ENCODE results near the gene LCNL1.

DNA sequence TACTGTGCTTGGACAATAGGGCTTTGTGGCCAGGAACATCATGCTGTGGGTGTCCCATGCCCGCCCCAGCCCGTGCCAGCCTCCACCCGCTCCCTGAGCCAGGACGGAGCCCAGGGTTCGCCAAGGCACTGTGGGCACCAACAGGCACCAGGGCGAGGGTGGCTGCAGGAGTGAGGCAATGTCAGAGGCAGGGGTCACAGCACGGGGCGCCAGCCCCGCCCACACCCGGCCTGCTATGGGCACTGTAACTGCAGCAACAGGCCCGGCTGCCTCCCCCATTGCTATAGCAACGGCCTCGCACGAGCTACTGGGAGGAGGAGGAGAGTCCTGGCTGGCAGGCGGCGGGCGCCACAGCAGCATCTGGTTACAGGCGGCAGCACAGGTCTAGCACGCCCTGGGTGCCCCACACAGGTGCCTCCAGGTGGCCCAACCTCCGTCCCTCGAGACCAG is 42.7 kb downstream of the LCNL1 start:
- TF ChIP-seq, protein P1, sequence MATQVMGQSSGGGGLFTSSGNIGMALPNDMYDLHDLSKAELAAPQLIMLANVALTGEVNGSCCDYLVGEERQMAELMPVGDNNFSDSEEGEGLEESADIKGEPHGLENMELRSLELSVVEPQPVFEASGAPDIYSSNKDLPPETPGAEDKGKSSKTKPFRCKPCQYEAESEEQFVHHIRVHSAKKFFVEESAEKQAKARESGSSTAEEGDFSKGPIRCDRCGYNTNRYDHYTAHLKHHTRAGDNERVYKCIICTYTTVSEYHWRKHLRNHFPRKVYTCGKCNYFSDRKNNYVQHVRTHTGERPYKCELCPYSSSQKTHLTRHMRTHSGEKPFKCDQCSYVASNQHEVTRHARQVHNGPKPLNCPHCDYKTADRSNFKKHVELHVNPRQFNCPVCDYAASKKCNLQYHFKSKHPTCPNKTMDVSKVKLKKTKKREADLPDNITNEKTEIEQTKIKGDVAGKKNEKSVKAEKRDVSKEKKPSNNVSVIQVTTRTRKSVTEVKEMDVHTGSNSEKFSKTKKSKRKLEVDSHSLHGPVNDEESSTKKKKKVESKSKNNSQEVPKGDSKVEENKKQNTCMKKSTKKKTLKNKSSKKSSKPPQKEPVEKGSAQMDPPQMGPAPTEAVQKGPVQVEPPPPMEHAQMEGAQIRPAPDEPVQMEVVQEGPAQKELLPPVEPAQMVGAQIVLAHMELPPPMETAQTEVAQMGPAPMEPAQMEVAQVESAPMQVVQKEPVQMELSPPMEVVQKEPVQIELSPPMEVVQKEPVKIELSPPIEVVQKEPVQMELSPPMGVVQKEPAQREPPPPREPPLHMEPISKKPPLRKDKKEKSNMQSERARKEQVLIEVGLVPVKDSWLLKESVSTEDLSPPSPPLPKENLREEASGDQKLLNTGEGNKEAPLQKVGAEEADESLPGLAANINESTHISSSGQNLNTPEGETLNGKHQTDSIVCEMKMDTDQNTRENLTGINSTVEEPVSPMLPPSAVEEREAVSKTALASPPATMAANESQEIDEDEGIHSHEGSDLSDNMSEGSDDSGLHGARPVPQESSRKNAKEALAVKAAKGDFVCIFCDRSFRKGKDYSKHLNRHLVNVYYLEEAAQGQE (IDR thresholded peaks at IDR 0.05; ENCODE audit: low read depth, low read length) = no peak
- TF ChIP-seq, protein P2, sequence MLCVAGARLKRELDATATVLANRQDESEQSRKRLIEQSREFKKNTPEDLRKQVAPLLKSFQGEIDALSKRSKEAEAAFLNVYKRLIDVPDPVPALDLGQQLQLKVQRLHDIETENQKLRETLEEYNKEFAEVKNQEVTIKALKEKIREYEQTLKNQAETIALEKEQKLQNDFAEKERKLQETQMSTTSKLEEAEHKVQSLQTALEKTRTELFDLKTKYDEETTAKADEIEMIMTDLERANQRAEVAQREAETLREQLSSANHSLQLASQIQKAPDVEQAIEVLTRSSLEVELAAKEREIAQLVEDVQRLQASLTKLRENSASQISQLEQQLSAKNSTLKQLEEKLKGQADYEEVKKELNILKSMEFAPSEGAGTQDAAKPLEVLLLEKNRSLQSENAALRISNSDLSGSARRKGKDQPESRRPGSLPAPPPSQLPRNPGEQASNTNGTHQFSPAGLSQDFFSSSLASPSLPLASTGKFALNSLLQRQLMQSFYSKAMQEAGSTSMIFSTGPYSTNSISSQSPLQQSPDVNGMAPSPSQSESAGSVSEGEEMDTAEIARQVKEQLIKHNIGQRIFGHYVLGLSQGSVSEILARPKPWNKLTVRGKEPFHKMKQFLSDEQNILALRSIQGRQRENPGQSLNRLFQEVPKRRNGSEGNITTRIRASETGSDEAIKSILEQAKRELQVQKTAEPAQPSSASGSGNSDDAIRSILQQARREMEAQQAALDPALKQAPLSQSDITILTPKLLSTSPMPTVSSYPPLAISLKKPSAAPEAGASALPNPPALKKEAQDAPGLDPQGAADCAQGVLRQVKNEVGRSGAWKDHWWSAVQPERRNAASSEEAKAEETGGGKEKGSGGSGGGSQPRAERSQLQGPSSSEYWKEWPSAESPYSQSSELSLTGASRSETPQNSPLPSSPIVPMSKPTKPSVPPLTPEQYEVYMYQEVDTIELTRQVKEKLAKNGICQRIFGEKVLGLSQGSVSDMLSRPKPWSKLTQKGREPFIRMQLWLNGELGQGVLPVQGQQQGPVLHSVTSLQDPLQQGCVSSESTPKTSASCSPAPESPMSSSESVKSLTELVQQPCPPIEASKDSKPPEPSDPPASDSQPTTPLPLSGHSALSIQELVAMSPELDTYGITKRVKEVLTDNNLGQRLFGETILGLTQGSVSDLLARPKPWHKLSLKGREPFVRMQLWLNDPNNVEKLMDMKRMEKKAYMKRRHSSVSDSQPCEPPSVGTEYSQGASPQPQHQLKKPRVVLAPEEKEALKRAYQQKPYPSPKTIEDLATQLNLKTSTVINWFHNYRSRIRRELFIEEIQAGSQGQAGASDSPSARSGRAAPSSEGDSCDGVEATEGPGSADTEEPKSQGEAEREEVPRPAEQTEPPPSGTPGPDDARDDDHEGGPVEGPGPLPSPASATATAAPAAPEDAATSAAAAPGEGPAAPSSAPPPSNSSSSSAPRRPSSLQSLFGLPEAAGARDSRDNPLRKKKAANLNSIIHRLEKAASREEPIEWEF (IDR thresholded peaks at IDR 0.05; ENCODE audit: insufficient replicate concordance, low read depth, low read length) = no peak
- no peak for TF ChIP-seq JUND (IDR thresholded peaks at IDR 0.05; ENCODE audit: low read depth, low read length)
- no peak for TF ChIP-seq FOS (IDR thresholded peaks at IDR 0.05; ENCODE audit: borderline replicate concordance, extremely low read depth, insufficient read length)
